H1 (cell line): ENCODE results near the gene GRAMD1B.

Experiments used
- BACH1 ChIP-seq: IDR thresholded peaks from 2 replicates; pipeline ENCODE4 v1.6.1; 2012; ENCODE audit warnings: low read length, improper control_type of control experiment
- CBX8 ChIP-seq: fragments of 300-800, 300-1000 bp; sonication (generic); IDR thresholded peaks from 2 replicates; pipeline ENCODE4 v1.7.1; 2016; ENCODE audit warnings: low read depth, low read length, borderline replicate concordance
- CREB1 ChIP-seq: IDR thresholded peaks from 2 replicates; pipeline ENCODE4 v1.6.1; 2012; ENCODE audit warnings: inconsistent platforms
- KDM4A ChIP-seq: IDR thresholded peaks from one replicate; pipeline ENCODE4 v1.7.1; 2012; ENCODE audit warnings: low read depth, mild to moderate bottlenecking, moderate library complexity, low read length, inconsistent platforms; ENCODE audit not compliant: severe bottlenecking
- POLR2A ChIP-seq, 2 experiments: IDR thresholded peaks; 1 replicate in 1 of 2; 2 replicates in 1 of 2; pipeline ENCODE4 v1.6.1; 2011; ENCODE audit warnings: low read depth in 2 of 2, low read length in 2 of 2, mild to moderate bottlenecking in 2 of 2; ENCODE audit errors: control extremely low read depth in 1 of 2
- YY1 ChIP-seq: IDR thresholded peaks from 2 replicates; pipeline ENCODE4 v1.6.1; 2011; ENCODE audit warnings: low read depth, mild to moderate bottlenecking, low read length
- TF ChIP-seq, protein P1 (sequence below), 3 experiments: IDR thresholded peaks; 1 replicate in 2 of 3; 2 replicates in 1 of 3; pipeline versions ENCODE4 v1.5.1 to v1.6.1; 2011; ENCODE audit warnings: low read length in 3 of 3, mild to moderate bottlenecking in 3 of 3, inconsistent platforms in 2 of 3, low read depth in 1 of 3, moderate library complexity in 1 of 3; ENCODE audit not compliant: insufficient read depth in 1 of 3; ENCODE audit errors: control extremely low read depth in 1 of 3

DNA sequence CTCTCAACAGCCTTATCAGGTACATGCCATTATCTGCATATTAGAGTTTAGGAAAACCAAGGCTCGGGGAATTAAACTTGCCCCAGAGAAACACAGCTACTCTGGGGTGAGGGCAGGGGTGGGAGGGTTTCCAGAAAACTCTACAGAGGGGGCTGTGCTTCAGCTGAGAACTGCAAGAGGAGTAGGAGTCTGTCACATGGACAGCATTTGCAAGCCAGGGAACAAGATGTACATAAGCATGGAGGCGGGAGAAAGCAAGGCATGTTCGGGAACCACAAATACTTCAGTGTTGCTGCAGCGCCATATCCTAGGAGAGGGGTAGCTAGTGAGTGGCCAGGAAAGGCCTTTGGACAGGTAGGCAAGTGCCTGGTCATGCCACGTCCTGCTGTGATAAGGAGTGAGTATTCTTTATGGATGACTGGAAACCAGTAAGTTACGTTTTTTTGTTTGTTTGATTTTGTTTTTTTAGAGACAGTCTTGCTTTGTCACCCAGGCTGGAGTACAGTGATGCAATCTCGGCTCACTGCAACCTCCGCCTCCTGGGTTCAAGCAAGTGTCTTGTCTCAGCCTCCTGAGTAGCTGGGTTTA lies 57.2 kb downstream of the GRAMD1B start:
- TF ChIP-seq POLR2A (IDR thresholded peaks at IDR 0.05; ENCODE audit: control extremely low read depth in 1 of 2, low read depth in 2 of 2, low read length in 2 of 2): no peak
- TF ChIP-seq, protein P1, sequence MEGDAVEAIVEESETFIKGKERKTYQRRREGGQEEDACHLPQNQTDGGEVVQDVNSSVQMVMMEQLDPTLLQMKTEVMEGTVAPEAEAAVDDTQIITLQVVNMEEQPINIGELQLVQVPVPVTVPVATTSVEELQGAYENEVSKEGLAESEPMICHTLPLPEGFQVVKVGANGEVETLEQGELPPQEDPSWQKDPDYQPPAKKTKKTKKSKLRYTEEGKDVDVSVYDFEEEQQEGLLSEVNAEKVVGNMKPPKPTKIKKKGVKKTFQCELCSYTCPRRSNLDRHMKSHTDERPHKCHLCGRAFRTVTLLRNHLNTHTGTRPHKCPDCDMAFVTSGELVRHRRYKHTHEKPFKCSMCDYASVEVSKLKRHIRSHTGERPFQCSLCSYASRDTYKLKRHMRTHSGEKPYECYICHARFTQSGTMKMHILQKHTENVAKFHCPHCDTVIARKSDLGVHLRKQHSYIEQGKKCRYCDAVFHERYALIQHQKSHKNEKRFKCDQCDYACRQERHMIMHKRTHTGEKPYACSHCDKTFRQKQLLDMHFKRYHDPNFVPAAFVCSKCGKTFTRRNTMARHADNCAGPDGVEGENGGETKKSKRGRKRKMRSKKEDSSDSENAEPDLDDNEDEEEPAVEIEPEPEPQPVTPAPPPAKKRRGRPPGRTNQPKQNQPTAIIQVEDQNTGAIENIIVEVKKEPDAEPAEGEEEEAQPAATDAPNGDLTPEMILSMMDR (IDR thresholded peaks at IDR 0.05; ENCODE audit: control extremely low read depth in 1 of 3, insufficient read depth in 1 of 3, low read depth in 1 of 3, low read length in 3 of 3): no peak
- TF ChIP-seq BACH1: no peak
- no peak for TF ChIP-seq KDM4A
- TF ChIP-seq YY1: no peak
- no peak for TF ChIP-seq CREB1
- TF ChIP-seq CBX8: no peak
